SK-N-SH (cell line): Measurements from ENCODE around the gene SYT1. TPM values are rescaled to one million over a fixed set of nuclear protein-coding genes. Genes with fewer than 3 reads are reported as not detected.

ENCODE experiments used
- CTCF ChIA-PET: fragments of 300-600, 350-600 bp; formaldehyde crosslinking; extraction: SDS; loops from one replicate; lab custom pipeline; 2021; lab: Yijun Ruan, JAX
- POLR2A ChIA-PET: fragments of 350-600 bp; sonication (Branson Sonifier 250); formaldehyde crosslinking; extraction: SDS; loops from one replicate; lab custom pipeline; 2020; ENCODE audit warnings: antibody characterized with exemption, inconsistent platforms; lab: Yijun Ruan, JAX
- DNase-seq: peaks from one replicate; pipeline ENCODE4 v3.0.0; 2012
- H2AFZ ChIP-seq: fragments of 200-600 bp; sonication (generic); 2 replicates; pipeline ENCODE4 v1.8.1; 2016; ENCODE audit warnings: antibody characterized with exemption, mild to moderate bottlenecking, low read depth
- H3F3A ChIP-seq: fragments of 200-600 bp; sonication (generic); replicated peaks from 2 replicates; pipeline ENCODE3; 2016; ENCODE audit warnings: antibody characterized with exemption, mild to moderate bottlenecking; ENCODE audit not compliant: insufficient read depth
- H3K27ac ChIP-seq, 2 experiments: fragments of 200-500 bp in 1 of 2; fragments of 200-600 bp in 1 of 2; sonication (Bioruptor generic) in 1 of 2; sonication (generic), shearing (Covaris generic) in 1 of 2; 2 replicates each; pipeline versions ENCODE4 v1.5.1 to v1.6.1; 2014 to 2016; ENCODE audit warnings: low read depth in 2 of 2, inconsistent platforms in 1 of 2, low read length in 1 of 2, mild to moderate bottlenecking in 1 of 2, mixed read lengths in 1 of 2
- H3K27me3 ChIP-seq: fragments of 200-600 bp; sonication (generic), shearing (Covaris generic); 2 replicates; pipeline ENCODE4 v1.6.1; 2016; ENCODE audit warnings: mixed run types; ENCODE audit not compliant: insufficient read depth
- H3K36me3 ChIP-seq, 2 experiments: fragments of 200-500 bp in 1 of 2; fragments of 200-600 bp in 1 of 2; sonication (Bioruptor generic) in 1 of 2; sonication (generic) in 1 of 2; replicated peaks in 1 of 2; 2 replicates each; pipeline versions ENCODE3 to v1.5.1; 2014 to 2016; ENCODE audit warnings: low read length in 1 of 2, mild to moderate bottlenecking in 1 of 2; ENCODE audit not compliant: insufficient read depth in 2 of 2, control insufficient read depth in 1 of 2
- H3K4me1 ChIP-seq, 2 experiments: fragments of 200-500 bp in 1 of 2; fragments of 200-600 bp in 1 of 2; sonication (Bioruptor generic) in 1 of 2; sonication (generic), shearing (Covaris generic) in 1 of 2; 2 replicates each; pipeline versions ENCODE4 v1.5.1 to v1.6.1; 2014 to 2016; ENCODE audit warnings: low read depth in 1 of 2, low read length in 1 of 2, mixed run types in 1 of 2; ENCODE audit not compliant: insufficient read depth in 2 of 2, control insufficient read depth in 1 of 2
- H3K4me2 ChIP-seq: fragments of 200-600 bp; sonication (generic), shearing (Covaris generic); 2 replicates; pipeline ENCODE4 v1.6.1; 2017; ENCODE audit warnings: mixed run types
- H3K4me3 ChIP-seq, 2 experiments: fragments of 200-500 bp in 1 of 2; fragments of 200-600 bp in 1 of 2; sonication (Bioruptor generic) in 1 of 2; sonication (generic), shearing (Covaris generic) in 1 of 2; 2 replicates each; pipeline versions ENCODE4 v1.5.1 to v1.8.1; 2014 to 2016; ENCODE audit warnings: low read depth in 2 of 2, inconsistent platforms in 1 of 2, low read length in 1 of 2, mild to moderate bottlenecking in 1 of 2, mixed read lengths in 1 of 2, moderate library complexity in 1 of 2
- H3K79me2 ChIP-seq: fragments of 200-600 bp; sonication (generic); 2 replicates; pipeline ENCODE4 v1.8.1; 2017; ENCODE audit warnings: mild to moderate bottlenecking; ENCODE audit not compliant: insufficient read depth
- H3K9ac ChIP-seq: fragments of 200-600 bp; sonication (generic); 2 replicates; pipeline ENCODE4 v1.6.1; 2017; ENCODE audit warnings: mixed run types
- H3K9me2 ChIP-seq: fragments of 200-600 bp; sonication (generic); 2 replicates; pipeline ENCODE4 v1.6.1; 2017; ENCODE audit warnings: mixed run types
- H3K9me3 ChIP-seq: fragments of 200-600 bp; sonication (generic); 2 replicates; pipeline ENCODE4 v1.6.1; 2017; ENCODE audit warnings: mixed run types, mild to moderate bottlenecking, moderate library complexity
- H4K20me1 ChIP-seq: fragments of 200-600 bp; sonication (generic); 2 replicates; pipeline ENCODE4 v1.6.1; 2017; ENCODE audit warnings: mild to moderate bottlenecking, mixed run types; ENCODE audit not compliant: insufficient read depth
- ELF1 ChIP-seq: IDR thresholded peaks from 2 replicates; pipeline ENCODE4 v1.4.0; 2012
- FOSL2 ChIP-seq: IDR thresholded peaks from 2 replicates; pipeline ENCODE4 v1.4.0; 2012; ENCODE audit warnings: low read depth, mild to moderate bottlenecking, moderate library complexity, borderline replicate concordance
- IRF3 ChIP-seq: fragments of 150-350 bp; IDR thresholded peaks from 2 replicates; pipeline ENCODE4 v1.6.1; 2016; ENCODE audit warnings: mild to moderate bottlenecking, low read depth, low read length
- JUND ChIP-seq: IDR thresholded peaks from 2 replicates; pipeline ENCODE4 v1.4.0; 2012
- MAX ChIP-seq: IDR thresholded peaks from 2 replicates; pipeline ENCODE4 v1.4.0; 2012; ENCODE audit warnings: low read depth
- MXI1 ChIP-seq: IDR thresholded peaks from 2 replicates; pipeline ENCODE4 v1.6.1; 2012; ENCODE audit warnings: mild to moderate bottlenecking, low read depth, low read length, improper control_type of control experiment
- NFIC ChIP-seq: IDR thresholded peaks from 2 replicates; pipeline ENCODE4 v1.4.0; 2012; ENCODE audit warnings: borderline replicate concordance
- NRF1 ChIP-seq: IDR thresholded peaks from 2 replicates; pipeline ENCODE4 v1.6.1; 2012; ENCODE audit warnings: low read depth, mild to moderate bottlenecking, low read length
- POLR2AphosphoS5 ChIP-seq: IDR thresholded peaks from 2 replicates; pipeline ENCODE4 v1.6.1; 2012; ENCODE audit warnings: low read depth, low read length
- RAD21 ChIP-seq: IDR thresholded peaks from 2 replicates; pipeline ENCODE4 v1.6.1; 2012; ENCODE audit warnings: mild to moderate bottlenecking, low read length
- REST ChIP-seq: IDR thresholded peaks from 2 replicates; pipeline ENCODE4 v1.6.1; 2012; ENCODE audit warnings: mild to moderate bottlenecking, low read depth, low read length, moderate library complexity
- RFX5 ChIP-seq: IDR thresholded peaks from 2 replicates; pipeline ENCODE4 v1.6.1; 2012; ENCODE audit warnings: mild to moderate bottlenecking, improper control_type of control experiment, low read length
- SIN3A ChIP-seq: IDR thresholded peaks from 2 replicates; pipeline ENCODE4 v1.6.1; 2012; ENCODE audit warnings: low read depth, mild to moderate bottlenecking, low read length, moderate library complexity, borderline replicate concordance
- SMC3 ChIP-seq: IDR thresholded peaks from 2 replicates; pipeline ENCODE4 v1.6.1; 2012; ENCODE audit warnings: low read depth, low read length, improper control_type of control experiment
- TAF1 ChIP-seq: IDR thresholded peaks from 2 replicates; pipeline ENCODE4 v1.6.1; 2012; ENCODE audit warnings: low read depth, mild to moderate bottlenecking, low read length, moderate library complexity, borderline replicate concordance
- USF1 ChIP-seq: IDR thresholded peaks from 2 replicates; pipeline ENCODE4 v1.4.0; 2012; ENCODE audit warnings: low read depth, borderline replicate concordance
- USF2 ChIP-seq: fragments of 150-350 bp; IDR thresholded peaks from 2 replicates; pipeline ENCODE4 v1.6.1; 2017; ENCODE audit warnings: antibody characterized with exemption, low read length, low read depth, borderline replicate concordance
- ZBTB33 ChIP-seq: IDR thresholded peaks from 2 replicates; pipeline ENCODE4 v1.4.0; 2012; ENCODE audit warnings: low read depth, borderline replicate concordance
- WGBS: methylation state at CpG from one replicate; pipeline ENCODE4 v1.1.6; 2017; ENCODE audit warnings: low lambda C conversion rate; 5-methylcytosine and 5-hydroxymethylcytosine counted together
- polyA plus RNA-seq, 3 experiments: library from polyadenylated mRNA; depleted of rRNA; stranded (reverse); fragments of >200 nt; gene quantifications; 2 replicates each; pipeline ENCODE4 v1.2.3, GENCODE V29; 2012
- TF ChIP-seq, protein P1 (sequence below): IDR thresholded peaks from 2 replicates; pipeline ENCODE4; 2012
- TF ChIP-seq, protein P2 (sequence below): fragments of 200-600 bp; sonication (generic); IDR thresholded peaks from 2 replicates; pipeline ENCODE4 v1.6.1; 2017; ENCODE audit warnings: antibody characterized with exemption, mild to moderate bottlenecking, moderate library complexity

SYT1 gene
- polyA plus RNA-seq, 1 of the 3 experiments (the other 2 are of a cell fraction): 12.7 TPM

- Histone ChIP-seq H3K27me3 (no peaks in the 10 kb centered on the region), H2AFZ (no peak overlapping the region), H3K4me2 (no peak overlapping the region), H3K36me3 (no peaks in the 10 kb centered on the region), H3K4me1 (no peaks in the 10 kb centered on the region), H3F3A (no peaks in the 10 kb centered on the region), H3K9ac (no peak overlapping the region), H3K79me2 (no peaks in the 10 kb centered on the region), H4K20me1 (no peaks in the 10 kb centered on the region), H3K9me2 (no peaks in the 10 kb centered on the region), H3K9me3 (no peaks in the 10 kb centered on the region), H3K27ac (no peak overlapping the region), H3K4me3 (no peak overlapping the region)
- 52% methylated on average over 2 of the region's 2 CpGs for WGBS
- no peak for DNase-seq
- POLR2A ChIA-PET: no interaction called here
- TF ChIP-seq ZBTB33 (no peak), POLR2AphosphoS5 (no peak), IRF3 (no peak), TAF1 (no peak), JUND (no peak), RFX5 (no peak), SMC3 (no peak), REST (no peak), NFIC (no peak), USF1 (no peak), MAX (no peak), FOSL2 (no peak), NRF1 (no peak), SIN3A (no peak), MXI1 (no peak), RAD21 (no peak), ELF1 (no peak), USF2 (no peak)
- TF ChIP-seq, protein P1, sequence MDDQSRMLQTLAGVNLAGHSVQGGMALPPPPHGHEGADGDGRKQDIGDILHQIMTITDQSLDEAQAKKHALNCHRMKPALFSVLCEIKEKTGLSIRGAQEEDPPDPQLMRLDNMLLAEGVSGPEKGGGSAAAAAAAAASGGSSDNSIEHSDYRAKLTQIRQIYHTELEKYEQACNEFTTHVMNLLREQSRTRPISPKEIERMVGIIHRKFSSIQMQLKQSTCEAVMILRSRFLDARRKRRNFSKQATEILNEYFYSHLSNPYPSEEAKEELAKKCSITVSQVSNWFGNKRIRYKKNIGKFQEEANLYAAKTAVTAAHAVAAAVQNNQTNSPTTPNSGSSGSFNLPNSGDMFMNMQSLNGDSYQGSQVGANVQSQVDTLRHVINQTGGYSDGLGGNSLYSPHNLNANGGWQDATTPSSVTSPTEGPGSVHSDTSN: no peak
- TF ChIP-seq, protein P2, sequence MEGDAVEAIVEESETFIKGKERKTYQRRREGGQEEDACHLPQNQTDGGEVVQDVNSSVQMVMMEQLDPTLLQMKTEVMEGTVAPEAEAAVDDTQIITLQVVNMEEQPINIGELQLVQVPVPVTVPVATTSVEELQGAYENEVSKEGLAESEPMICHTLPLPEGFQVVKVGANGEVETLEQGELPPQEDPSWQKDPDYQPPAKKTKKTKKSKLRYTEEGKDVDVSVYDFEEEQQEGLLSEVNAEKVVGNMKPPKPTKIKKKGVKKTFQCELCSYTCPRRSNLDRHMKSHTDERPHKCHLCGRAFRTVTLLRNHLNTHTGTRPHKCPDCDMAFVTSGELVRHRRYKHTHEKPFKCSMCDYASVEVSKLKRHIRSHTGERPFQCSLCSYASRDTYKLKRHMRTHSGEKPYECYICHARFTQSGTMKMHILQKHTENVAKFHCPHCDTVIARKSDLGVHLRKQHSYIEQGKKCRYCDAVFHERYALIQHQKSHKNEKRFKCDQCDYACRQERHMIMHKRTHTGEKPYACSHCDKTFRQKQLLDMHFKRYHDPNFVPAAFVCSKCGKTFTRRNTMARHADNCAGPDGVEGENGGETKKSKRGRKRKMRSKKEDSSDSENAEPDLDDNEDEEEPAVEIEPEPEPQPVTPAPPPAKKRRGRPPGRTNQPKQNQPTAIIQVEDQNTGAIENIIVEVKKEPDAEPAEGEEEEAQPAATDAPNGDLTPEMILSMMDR: no peak
- CTCF ChIA-PET: no interaction called here
These were observed 34.9 kb upstream of the SYT1 start for GRCh38 chr12:78829690-78830089.
